ENCODE measurements around the gene NPS. TPM values are rescaled to one million over a fixed set of nuclear protein-coding genes. Genes with fewer than 3 reads are reported as not detected.

The NPS gene
- total and polyA plus RNA-seq, 12 donors, result not detected

GRCh38 chr10:127523476-127523875, 25.6 kb upstream of the NPS start:
- peaks cover 0 to 16% (median 0%) of the 10 kb centered on the region in 11 donors for H3K9me3 ChIP-seq
- 56 to 64% methylated on average over 6 of the region's 6 CpGs for WGBS, 2 donors

DNA sequence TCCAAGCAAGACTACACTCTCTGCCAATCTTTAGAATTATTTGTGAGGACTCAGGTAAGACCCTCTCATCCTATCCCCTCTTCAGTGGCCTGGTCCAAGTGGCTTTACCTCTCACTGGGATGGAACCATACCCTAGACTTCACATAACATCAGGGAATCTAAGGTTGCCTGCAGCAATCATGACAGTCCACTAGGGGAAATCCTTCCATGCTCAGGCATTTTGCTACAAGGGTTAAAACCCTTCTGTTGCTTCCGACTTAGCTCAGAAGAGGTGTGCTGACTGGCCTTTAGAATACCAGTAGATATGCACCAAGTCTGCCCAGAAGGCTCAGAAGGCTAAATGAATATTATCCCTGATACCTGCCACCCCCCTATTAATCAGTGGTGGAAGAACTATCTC, 24.9 kb upstream of the NPS start:
- ATAC-seq (no peak), DNase-seq (no peak)
- H3K27ac ChIP-seq, result no peak overlapping the region
- H3K27me3 ChIP-seq, result peaks cover 0 to 7% (median 0%) of the 10 kb centered on the region in 7 donors
- 38 to 65% methylated on average over 1 of the region's 1 CpG for WGBS, 2 donors
- TF ChIP-seq CTCF (IDR thresholded peaks at IDR 0.05), result no peak
- H3K4me3 ChIP-seq, result no peak overlapping the region
- no peaks in the 10 kb centered on the region for H3K36me3 ChIP-seq
- peaks cover 0 to 11% (median 0%) of the 10 kb centered on the region in 11 donors for H3K9me3 ChIP-seq
- peaks cover 0 to 21% (median 4%) of the 10 kb centered on the region in 9 donors for H3K4me1 ChIP-seq
- intact Hi-C loops (cut with DNase I), result no loop called here

More at GRCh38 chr10:127523476-127523875, 25.6 kb upstream of the NPS start:
- TF ChIP-seq CTCF (IDR thresholded peaks at IDR 0.05), result no peak
- H3K27ac ChIP-seq, result no peak overlapping the region
- no peaks in the 10 kb centered on the region for H3K36me3 ChIP-seq
- ATAC-seq, result peak in 1 of 8 donors; percentile 16
- H3K27me3 ChIP-seq, result peaks cover 0 to 5% (median 0%) of the 10 kb centered on the region in 7 donors
- H3K4me3 ChIP-seq, result no peak overlapping the region
- intact Hi-C loops (cut with DNase I), result no loop called here
- peak in 1 of 2 donors; percentile 12 for DNase-seq
- H3K4me1 ChIP-seq, result peaks cover 0 to 19% (median 4%) of the 10 kb centered on the region in 9 donors

DNA sequence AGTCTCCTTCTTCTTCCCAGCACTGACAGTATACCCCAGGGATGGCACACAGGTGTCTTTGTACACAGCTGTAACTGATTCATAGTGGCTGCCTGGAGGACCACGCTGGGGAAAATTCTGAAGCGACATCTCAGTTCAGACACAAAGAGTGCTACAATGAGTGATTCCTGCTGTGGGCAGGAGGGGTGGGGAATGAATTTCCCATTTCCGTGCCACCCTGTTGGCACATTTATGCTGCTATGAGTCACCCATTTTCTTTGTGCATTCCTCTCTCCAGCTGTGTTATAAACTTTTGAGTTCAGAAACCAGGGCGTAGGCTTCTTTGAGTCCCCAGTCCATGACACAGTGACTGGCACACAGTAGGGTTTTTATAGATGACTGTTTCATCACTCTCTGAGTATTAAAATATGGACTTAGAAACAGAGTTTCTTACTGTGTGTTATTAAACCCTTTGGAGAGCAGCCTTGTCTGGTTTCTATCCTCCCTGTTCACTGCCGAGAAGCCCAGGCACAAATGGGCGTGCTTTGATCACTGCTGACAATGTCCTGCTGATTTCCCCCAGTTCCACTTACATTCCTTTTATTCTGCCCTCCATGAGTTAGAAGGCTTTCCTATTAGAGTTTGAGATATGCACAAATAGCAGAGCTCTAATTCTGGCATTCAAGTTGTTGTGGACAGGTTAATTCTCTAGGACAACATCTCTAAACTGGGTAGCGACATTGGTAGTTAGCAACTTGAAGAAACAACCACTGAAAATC, 24.0 kb upstream of the NPS start:
- Histone ChIP-seq H3K27me3 (peaks cover 0 to 10% (median 0%) of the 10 kb centered on the region in 7 donors), H3K4me1 (peaks cover 0 to 21% (median 4%) of the 10 kb centered on the region in 9 donors), H3K9me3 (peaks cover 0 to 4% (median 0%) of the 10 kb centered on the region in 11 donors), H3K27ac (no peak overlapping the region), H3K36me3 (no peaks in the 10 kb centered on the region), H3K4me3 (no peak overlapping the region)
- ATAC-seq (no peak), DNase-seq (no peak)
- TF ChIP-seq CTCF (IDR thresholded peaks at IDR 0.05), result no peak
- 64 to 73% methylated on average over 7 of the region's 7 CpGs for WGBS, 2 donors
- intact Hi-C loops (cut with DNase I), result no loop called here

- peaks cover 0 to 4% (median 0%) of the 10 kb centered on the region in 11 donors for H3K9me3 ChIP-seq
- H3K36me3 ChIP-seq, result no peaks in the 10 kb centered on the region
- no peak overlapping the region for H3K4me3 ChIP-seq
- peaks cover 0 to 10% (median 0%) of the 10 kb centered on the region in 7 donors for H3K27me3 ChIP-seq
- intact Hi-C loops (cut with DNase I), result no loop called here
- no peak for TF ChIP-seq CTCF (IDR thresholded peaks at IDR 0.05)
- WGBS, 2 donors, result 85 to 89% methylated on average over 3 of the region's 3 CpGs
- peaks cover 0 to 21% (median 4%) of the 10 kb centered on the region in 9 donors for H3K4me1 ChIP-seq
- ATAC-seq, result no peak
- H3K27ac ChIP-seq, result no peak overlapping the region
- no peak for DNase-seq
Measured at GRCh38 chr10:127525686-127526085, 23.4 kb upstream of the NPS start.
